Hypothalamus (tissue), 51 donors: Measurements from ENCODE around the gene ZFAND3.

Experiments
- DNase-seq, 51 donors: peaks; one replicate each; lab custom pipeline; 2025; lab: John Stamatoyannopoulos, UW

Gene ZFAND3

DNA sequence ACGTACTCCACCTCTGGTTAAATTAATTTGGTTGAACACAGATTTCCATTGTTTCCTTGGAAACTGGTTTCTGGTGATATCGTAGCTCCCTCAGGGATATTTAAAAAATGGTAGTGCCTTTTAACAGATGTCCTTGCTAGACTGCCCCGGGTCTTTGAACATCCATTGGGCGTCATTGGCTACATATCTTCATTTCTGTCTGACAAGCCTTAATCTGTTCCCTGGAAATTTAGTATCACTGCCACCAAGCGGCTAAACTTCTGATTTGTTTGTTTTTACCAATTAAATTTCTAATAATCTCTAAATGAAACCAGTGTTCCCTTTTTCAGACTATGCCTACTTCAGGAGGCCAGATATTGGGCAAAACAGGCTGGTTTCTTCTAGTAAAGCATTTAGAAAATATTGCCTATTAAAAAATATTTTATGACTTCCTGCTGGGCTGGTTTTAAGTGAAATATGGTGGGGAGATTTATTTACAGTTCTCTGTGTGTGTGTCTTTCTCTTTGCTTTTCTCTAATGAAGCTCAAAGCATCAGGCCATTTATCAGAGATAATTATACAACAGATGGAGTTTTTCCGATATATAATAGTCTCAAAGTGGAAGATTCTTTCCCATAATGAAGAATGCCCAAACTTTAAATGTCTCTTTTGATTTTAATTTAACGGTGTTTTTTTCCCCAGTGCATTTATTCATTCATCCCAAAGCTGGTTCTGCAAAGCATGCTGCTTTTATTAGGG, 249.5 kb downstream of the ZFAND3 start:
- DNase-seq: peak in 1 of 51 donors; percentile 41

DNA sequence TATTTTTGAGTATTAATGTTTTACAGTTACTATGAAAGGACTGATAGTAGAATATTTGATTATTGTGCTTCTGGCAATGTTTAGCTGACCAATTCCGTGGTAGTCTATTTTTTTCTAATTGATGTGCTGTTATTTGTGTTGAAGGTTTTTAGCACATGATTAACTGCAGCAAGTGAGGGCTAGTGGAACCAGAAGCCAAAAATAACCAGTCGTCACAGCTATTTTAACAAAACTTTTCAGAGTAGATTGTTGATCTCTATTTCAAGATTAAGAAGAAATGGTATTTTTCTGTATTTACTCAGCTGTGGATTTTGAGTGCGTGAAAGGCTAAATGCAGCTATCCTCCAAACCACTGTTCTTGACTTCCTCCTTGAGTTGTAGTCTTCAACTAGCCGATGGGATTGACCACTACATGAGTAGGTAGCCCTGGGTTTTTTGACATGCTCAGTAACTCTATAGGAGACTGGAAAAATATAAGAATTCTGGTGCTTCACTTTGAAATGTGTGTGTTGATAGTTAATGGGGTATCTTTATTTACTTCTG, 258.0 kb downstream of the ZFAND3 start:
- DNase-seq: no peak

- no peak for DNase-seq
These were observed 259.1 kb downstream of the ZFAND3 start for GRCh38 chr6:38078671-38079070.

DNA sequence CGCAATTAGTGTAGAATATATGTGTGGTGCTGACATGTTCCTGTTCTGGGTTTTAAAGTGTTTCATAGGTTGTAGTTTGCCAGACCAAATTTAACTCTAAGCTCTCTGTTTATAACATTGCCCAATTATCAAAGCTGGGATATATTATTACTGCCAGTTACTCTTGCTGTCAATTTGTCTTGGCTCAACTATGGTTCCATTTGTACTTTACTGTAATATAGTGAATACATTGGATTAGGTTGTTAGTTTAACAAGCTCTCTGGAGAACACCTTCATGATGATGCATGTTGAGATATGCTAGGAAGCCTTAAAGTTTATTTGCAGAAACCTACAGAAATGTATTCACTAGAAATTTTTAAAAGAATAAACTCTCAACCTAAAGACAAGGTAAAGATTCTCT, 259.6 kb downstream of the ZFAND3 start:
- no peak for DNase-seq

DNA sequence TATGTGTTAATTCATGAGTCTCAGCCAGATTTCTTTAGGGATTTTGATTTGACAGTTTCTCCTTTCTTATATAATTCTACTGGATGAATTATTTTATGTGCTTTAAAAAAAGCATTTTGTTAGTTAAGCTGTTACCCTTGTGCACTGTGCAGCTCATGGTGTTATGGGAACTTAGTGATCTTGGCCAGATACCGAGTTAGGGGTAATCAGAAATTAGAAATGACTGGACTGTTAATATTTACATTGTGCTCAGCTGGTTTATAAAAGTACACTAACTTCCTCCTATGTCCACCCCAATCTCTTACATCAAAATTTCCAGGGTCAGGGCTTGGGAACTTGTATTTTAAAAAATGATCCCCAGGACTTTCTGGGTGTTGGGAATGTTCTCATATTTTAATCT, 260.0 kb downstream of the ZFAND3 start:
- DNase-seq: no peak

GRCh38 chr6:38080360-38080759, 260.8 kb downstream of the ZFAND3 start:
- DNase-seq: no peak

DNA sequence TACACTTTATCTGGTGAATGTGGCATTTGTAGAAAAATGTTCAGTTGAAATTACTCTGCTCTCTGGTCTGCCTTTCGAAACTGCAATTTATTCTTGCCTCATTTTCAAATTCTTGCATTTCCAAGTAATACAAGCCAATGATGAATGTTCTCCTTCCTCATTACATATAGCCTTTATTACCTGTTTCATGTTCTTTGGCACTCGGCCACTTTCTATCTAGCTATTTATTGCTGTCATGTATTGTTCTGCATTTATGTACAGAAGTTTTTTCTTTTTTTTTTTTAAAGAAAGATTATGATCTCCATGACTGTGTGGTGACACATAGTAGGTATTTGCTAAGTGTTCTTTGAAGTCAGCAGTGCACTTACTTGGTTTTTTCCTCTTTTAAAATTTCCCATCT, 261.4 kb downstream of the ZFAND3 start:
- DNase-seq: no peak

GRCh38 chr6:38085031-38085430, 265.5 kb downstream of the ZFAND3 start:
- DNase-seq: no peak

DNA sequence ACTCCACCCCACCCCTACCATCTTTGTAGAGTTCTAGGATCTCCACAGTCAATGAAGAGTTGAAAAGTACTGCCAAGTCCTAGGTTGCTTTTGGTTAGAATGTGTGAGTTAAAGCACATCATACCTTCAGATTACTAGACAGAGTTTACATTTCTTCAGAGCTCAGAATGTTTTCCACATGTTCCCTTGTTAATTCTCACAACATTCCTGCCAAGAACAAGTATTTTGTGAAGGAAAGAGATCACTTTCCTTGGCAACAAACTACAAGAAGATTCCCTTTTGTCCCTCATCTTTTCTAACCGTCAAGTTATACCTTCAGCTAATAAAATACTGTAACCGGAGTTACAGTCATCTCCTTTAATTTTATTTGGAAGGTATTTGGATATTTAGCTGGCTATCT, 266.8 kb downstream of the ZFAND3 start:
- DNase-seq: no peak

GRCh38 chr6:38088010-38088409, 268.5 kb downstream of the ZFAND3 start:
- DNase-seq: peak in 1 of 51 donors; percentile 21

GRCh38 chr6:38088829-38089228, 269.3 kb downstream of the ZFAND3 start:
- DNase-seq: peak in 1 of 51 donors; percentile 17

- DNase-seq: no peak
These were observed 272.1 kb downstream of the ZFAND3 start for GRCh38 chr6:38091613-38092012.

DNA sequence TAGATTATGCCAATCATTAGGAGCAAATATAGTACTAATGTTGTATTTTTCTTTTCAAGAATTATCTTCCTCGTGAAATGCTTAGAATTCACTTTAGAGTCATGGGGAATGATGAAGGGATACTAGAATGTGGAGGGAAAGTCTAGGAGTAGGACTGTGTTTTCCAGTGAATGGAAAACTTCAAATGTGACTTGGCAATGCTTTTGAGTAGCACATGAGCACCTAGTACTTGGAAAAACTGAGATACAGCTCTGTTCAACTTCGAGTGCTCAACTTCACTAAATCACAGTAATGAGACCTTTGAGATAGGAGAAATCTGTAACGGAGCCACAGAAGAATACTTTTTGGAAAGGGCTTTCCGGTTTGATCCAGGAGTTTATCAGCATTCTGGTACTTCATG, 272.9 kb downstream of the ZFAND3 start:
- no peak for DNase-seq

DNA sequence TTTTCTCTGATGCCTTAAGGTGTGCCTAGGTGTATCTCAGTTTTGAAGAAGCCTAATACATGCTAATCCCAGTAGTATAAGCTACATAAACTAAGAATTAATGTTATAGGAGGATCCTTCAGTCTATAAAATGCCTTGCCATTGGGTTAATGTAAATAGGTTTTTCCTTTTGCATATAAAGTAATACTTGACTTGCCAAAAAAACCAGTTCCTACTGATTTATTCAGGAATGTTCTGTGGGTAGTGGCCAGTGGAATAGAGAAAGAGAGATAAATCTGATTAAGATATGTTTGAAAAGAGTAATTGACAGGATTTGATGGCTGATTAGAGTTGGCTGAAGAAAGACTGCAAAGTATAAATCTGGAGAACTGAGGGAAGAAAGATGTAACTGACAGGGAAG, 273.4 kb downstream of the ZFAND3 start:
- no peak for DNase-seq

GRCh38 chr6:38095054-38095453, 275.5 kb downstream of the ZFAND3 start:
- no peak for DNase-seq

GRCh38 chr6:38099221-38099620, 279.7 kb downstream of the ZFAND3 start:
- no peak for DNase-seq

GRCh38 chr6:38100380-38100779, 280.9 kb downstream of the ZFAND3 start:
- DNase-seq: no peak

DNA sequence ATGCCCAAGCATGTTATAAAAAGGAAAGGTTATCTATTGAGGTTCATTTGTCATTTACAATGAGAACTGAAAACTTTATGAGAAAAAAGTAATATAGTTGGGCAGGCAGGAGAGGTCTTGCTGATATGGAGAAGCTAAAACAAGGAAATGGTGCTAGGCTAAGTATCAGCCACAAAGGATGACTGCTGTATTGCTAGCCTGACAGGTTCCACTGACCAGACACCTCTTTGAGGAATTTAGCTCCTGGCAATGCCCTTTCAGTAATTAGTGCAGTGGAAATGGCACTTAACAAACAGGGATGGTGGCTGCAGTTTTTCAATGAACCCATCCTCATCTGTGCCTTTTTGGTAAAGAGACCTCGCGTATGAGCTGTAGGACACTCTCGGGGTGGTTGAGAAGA, 284.4 kb downstream of the ZFAND3 start:
- no peak for DNase-seq

DNA sequence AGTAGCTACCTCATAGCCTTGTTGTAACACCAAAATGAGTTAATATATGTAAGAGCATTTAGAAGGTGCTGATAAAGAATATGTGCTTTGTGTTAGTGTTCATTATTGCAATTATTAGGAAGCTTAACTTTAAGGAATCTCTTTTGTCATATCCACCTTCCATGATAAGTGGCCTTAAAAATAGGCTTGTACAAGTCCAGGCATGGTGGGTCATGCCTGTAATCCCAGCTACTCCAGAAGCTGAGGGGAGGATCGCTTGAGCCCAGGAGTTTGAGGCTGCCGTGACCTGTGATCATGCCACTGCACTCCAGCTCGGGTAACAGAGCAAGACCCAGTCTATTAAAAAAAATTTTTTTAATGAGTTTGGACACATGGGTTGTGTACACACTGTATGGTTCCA, 285.5 kb downstream of the ZFAND3 start:
- DNase-seq: no peak

- DNase-seq: no peak
These were observed 287.5 kb downstream of the ZFAND3 start for GRCh38 chr6:38107073-38107472.

DNA sequence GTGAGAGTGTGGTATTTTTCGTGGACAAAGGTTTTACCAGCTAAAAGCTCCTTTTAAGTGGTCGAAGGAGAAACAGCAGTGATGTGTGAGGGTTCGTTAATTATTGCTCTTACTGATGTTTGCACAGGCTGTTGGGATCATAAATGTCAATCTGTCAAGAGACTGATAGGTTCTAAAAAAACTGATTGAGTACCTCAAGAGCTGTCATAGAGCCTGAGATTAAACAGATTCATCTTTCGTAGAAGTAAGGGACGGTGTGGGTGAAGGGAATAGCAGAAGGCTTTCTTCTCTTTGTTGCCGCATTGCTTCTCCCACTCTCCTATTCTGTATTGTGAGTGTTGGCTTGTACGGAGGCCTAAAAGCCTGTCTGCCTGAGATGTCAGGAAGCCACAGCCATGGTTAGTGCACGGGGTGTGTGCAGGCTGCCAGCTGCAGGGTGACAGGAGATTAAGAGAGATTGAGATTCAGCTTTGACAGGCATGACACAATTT, 291.0 kb downstream of the ZFAND3 start:
- DNase-seq: peak in 13 of 51 donors; percentile 5 to 42 (median 17)

DNA sequence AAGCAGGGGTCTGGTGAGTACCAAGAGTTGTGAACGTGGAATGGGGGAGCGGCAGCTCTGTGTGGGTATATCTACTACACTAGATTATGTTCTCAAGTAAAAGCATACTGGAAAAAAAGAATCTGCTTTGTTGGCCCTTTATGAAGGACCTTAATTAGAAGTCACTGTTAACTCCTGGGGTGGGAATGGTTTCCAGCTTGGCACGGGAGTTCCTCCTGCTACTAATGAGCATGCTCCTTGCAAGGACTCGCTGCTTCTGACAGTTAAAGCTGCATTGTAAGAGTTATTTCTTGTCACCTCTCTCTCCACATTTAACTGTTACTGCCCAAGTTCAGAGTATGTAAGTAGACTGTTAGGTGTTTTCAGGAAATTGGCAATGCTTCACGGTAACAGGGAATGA, 292.7 kb downstream of the ZFAND3 start:
- DNase-seq: no peak
